Panc1 (cell line): Measurements from ENCODE around the gene MTM1. TPM values are rescaled to one million over a fixed set of nuclear protein-coding genes. Genes with fewer than 3 reads are reported as not detected.

ENCODE experiments used
- ATAC-seq: fragments of 200-7000 bp; cut with Tn5 transposase; 2 replicates; pipeline ENCODE4 v1.9.1; 2020; ENCODE audit warnings: mild to moderate bottlenecking, moderate library complexity
- BruUV-seq: library from RNA; stranded (reverse); fragments of 400-500 nt; replicated peaks from 2 replicates; lab custom pipeline; 2021; lab: Mats Ljungman, UMichigan
- CTCF ChIA-PET: fragments of 300-600 bp; sonication (Branson Sonifier 250); formaldehyde crosslinking; loops from one replicate; lab custom pipeline; 2022; ENCODE audit warnings: antibody characterized with exemption; lab: Charles Lee
- POLR2A ChIA-PET: fragments of 300-600 bp; sonication (Branson Sonifier 250); formaldehyde crosslinking; loops from one replicate; lab custom pipeline; 2022; ENCODE audit warnings: antibody characterized with exemption; lab: Charles Lee
- DNase-seq: peaks from one replicate; pipeline ENCODE4 v3.0.0-alpha.2; 2010; ENCODE audit warnings: low read depth, low spot score
- H3K27ac ChIP-seq: 2 replicates; pipeline ENCODE4 v1.5.1; 2011; ENCODE audit warnings: mild to moderate bottlenecking, low read length, inconsistent platforms
- H3K27me3 ChIP-seq: fragments of 200-500 bp; sonication (Bioruptor generic); 2 replicates; pipeline ENCODE4 v1.6.0; 2014; ENCODE audit warnings: low read length, inconsistent platforms; ENCODE audit not compliant: control insufficient read depth, insufficient read depth
- H3K36me3 ChIP-seq: fragments of 200-500 bp; sonication (Bioruptor generic); 2 replicates; pipeline ENCODE4 v1.5.1; 2014; ENCODE audit warnings: inconsistent platforms, mild to moderate bottlenecking, low read length, moderate library complexity; ENCODE audit not compliant: control insufficient read depth, insufficient read depth
- H3K4me1 ChIP-seq: 2 replicates; pipeline ENCODE4 v1.5.1; 2011; ENCODE audit warnings: inconsistent platforms, mild to moderate bottlenecking, low read length, moderate library complexity; ENCODE audit not compliant: control insufficient read depth, insufficient read depth
- H3K4me3 ChIP-seq, 2 experiments: 2 replicates each; pipeline ENCODE4 v1.5.1; 2011 to 2012; ENCODE audit warnings: low read depth in 2 of 2, low read length in 2 of 2, mild to moderate bottlenecking in 2 of 2, inconsistent platforms in 1 of 2, moderate library complexity in 1 of 2
- H3K9me3 ChIP-seq: fragments of 200-500 bp; sonication (Bioruptor generic); 2 replicates; pipeline ENCODE4 v1.5.1; 2014; ENCODE audit warnings: low read depth, mild to moderate bottlenecking, inconsistent platforms, low read length, moderate library complexity; ENCODE audit not compliant: control insufficient read depth, insufficient read depth
- CTCF ChIP-seq: fragments of 450-650 bp; IDR thresholded peaks from 2 replicates; pipeline ENCODE4 v1.5.1; 2017; ENCODE audit warnings: mild to moderate bottlenecking
- POLR2AphosphoS5 ChIP-seq: IDR thresholded peaks from 2 replicates; pipeline ENCODE4 v1.6.1; 2012; ENCODE audit warnings: mild to moderate bottlenecking, low read depth, low read length, moderate library complexity
- SIN3A ChIP-seq: IDR thresholded peaks from 2 replicates; pipeline ENCODE4 v1.6.1; 2012; ENCODE audit warnings: low read depth, mild to moderate bottlenecking, low read length, moderate library complexity, borderline replicate concordance; ENCODE audit not compliant: insufficient read depth
- TCF7L2 ChIP-seq: IDR thresholded peaks from 2 replicates; pipeline ENCODE4 v1.6.1; 2011; ENCODE audit warnings: mild to moderate bottlenecking, low read depth, low read length, inconsistent platforms
- in situ Hi-C: cut with HindIII; loops from 2 replicates; pipeline ENCODE4 v1.10.0; 2016; ENCODE audit warnings: low sequenced_read_pairs, low pct_unique_long_range_greater_than_20kb
- intact Hi-C: fragments of 100-400 bp; cut with micrococcal nuclease; formaldehyde crosslinking; loops from one replicate; pipeline ENCODE4 v1.10.0; 2022; ENCODE audit not compliant: unreplicated experiment
- total RNA-seq: library from RNA; stranded (reverse); gene quantifications from one replicate; pipeline ENCODE4 v1.2.1, GENCODE V29; 2021; ENCODE audit not compliant: unreplicated experiment
- TF ChIP-seq, protein P1 (sequence below), 2 experiments: IDR thresholded peaks; 2 replicates each; pipeline ENCODE4 v1.6.1; 2011 to 2012; ENCODE audit warnings: low read depth in 2 of 2, control low read depth in 1 of 2, low read length in 1 of 2, mild to moderate bottlenecking in 1 of 2, moderate library complexity in 1 of 2; ENCODE audit not compliant: insufficient read depth in 1 of 2

MTM1 gene
- total RNA-seq, 1 experiment from 2014 or later, result 24.0 TPM

GRCh38 chrX:150542846-150543229 lies 25.6 kb upstream of the MTM1 start:
- intact Hi-C loops, result no loop called here

DNA sequence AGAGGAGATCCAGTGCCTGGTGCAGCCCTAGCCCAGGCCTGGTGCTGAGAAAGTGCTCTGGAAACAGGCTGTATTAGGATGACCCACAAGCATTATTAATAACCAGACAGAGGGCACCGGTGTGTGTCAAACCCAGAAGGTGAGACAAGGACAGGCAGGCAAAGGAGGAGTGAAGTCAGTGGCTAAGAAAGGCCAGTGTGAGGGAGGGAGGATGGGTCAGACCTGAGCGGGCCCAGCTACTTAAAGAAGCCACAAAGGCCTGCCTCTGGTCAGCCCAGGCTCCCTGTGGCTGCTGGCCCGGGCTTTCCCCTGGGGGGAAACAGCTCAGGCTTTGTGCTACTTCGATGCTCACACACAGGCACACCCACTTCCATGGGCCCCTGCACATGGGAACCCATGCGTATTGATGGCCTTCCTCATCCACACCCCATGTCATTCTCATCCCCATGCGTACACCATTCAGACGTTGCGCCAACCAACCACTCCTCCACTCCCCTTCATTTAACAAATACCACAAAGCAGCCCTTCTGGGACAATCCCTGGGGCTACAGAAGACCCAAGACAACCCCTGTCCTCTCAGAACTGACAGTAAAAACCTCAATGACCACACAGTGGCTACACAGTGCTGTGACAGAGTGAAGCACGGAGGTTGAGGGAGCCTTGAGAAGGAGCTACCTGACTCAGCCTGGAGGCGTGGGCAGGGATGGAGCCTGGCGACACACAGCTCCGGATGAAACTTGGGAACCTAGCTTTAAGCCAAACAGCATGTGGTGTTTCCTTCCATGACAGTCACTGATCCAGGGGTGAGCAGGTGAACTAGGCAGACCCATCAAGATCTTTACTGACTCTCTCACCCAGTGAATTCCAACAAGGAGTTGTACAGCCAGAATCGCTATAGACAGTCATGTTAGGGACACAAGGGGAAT lies 24.9 kb upstream of the MTM1 start:
- no peak for DNase-seq
- Histone ChIP-seq H3K27me3 (no peaks in the 10 kb centered on the region), H3K36me3 (no peaks in the 10 kb centered on the region), H3K4me3 (no peak overlapping the region), H3K4me1 (peaks cover 7% of the 10 kb centered on the region; the same call in 1 of the 2 replicates), H3K27ac (no peak overlapping the region), H3K9me3 (no peaks in the 10 kb centered on the region)
- TF ChIP-seq POLR2AphosphoS5 (no peak), TCF7L2 (no peak), SIN3A (no peak), CTCF (no peak)
- TF ChIP-seq, protein P1, sequence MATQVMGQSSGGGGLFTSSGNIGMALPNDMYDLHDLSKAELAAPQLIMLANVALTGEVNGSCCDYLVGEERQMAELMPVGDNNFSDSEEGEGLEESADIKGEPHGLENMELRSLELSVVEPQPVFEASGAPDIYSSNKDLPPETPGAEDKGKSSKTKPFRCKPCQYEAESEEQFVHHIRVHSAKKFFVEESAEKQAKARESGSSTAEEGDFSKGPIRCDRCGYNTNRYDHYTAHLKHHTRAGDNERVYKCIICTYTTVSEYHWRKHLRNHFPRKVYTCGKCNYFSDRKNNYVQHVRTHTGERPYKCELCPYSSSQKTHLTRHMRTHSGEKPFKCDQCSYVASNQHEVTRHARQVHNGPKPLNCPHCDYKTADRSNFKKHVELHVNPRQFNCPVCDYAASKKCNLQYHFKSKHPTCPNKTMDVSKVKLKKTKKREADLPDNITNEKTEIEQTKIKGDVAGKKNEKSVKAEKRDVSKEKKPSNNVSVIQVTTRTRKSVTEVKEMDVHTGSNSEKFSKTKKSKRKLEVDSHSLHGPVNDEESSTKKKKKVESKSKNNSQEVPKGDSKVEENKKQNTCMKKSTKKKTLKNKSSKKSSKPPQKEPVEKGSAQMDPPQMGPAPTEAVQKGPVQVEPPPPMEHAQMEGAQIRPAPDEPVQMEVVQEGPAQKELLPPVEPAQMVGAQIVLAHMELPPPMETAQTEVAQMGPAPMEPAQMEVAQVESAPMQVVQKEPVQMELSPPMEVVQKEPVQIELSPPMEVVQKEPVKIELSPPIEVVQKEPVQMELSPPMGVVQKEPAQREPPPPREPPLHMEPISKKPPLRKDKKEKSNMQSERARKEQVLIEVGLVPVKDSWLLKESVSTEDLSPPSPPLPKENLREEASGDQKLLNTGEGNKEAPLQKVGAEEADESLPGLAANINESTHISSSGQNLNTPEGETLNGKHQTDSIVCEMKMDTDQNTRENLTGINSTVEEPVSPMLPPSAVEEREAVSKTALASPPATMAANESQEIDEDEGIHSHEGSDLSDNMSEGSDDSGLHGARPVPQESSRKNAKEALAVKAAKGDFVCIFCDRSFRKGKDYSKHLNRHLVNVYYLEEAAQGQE (IDR thresholded peaks at IDR 0.05; ENCODE audit: insufficient read depth in 1 of 2, low read depth in 2 of 2, low read length in 1 of 2), result no peak
- no peak for ATAC-seq
- ChIA-PET CTCF (no interaction called here), POLR2A (interaction anchor here (0.6 kb wide), 1 partner anchor 78 kb away, joined by 3 read pairs; no protein-coding TSS in a partner anchor)
- no TSS peak for BruUV-seq
- in situ Hi-C loops, result no loop called here
- intact Hi-C loops, result no loop called here

More at GRCh38 chrX:150542846-150543229, 25.6 kb upstream of the MTM1 start:
- in situ Hi-C loops, result no loop called here
- CTCF ChIA-PET, result no interaction called here
- Histone ChIP-seq H3K27ac (no peak overlapping the region), H3K36me3 (no peaks in the 10 kb centered on the region), H3K4me3 (no peak overlapping the region), H3K9me3 (no peaks in the 10 kb centered on the region), H3K4me1 (peaks cover under 1% of the 10 kb centered on the region; the same call in 1 of the 2 replicates), H3K27me3 (no peaks in the 10 kb centered on the region)
- TF ChIP-seq, protein P1 (IDR thresholded peaks at IDR 0.05; ENCODE audit: insufficient read depth in 1 of 2, low read depth in 2 of 2, low read length in 1 of 2), result no peak
- TF ChIP-seq POLR2AphosphoS5 (no peak), TCF7L2 (no peak)
- ATAC-seq, result no peak
- no TSS peak for BruUV-seq
- no peak for DNase-seq
- POLR2A ChIA-PET, result interaction anchor here (0.6 kb wide), 1 partner anchor 78 kb away, joined by 3 read pairs; no protein-coding TSS in a partner anchor
